RWPE1 (cell line): ENCODE data around the gene SORL1.

Experiments used
- CTCF ChIA-PET: fragments of 350-600 bp; sonication (Branson Sonifier 250); formaldehyde crosslinking; extraction: SDS; loops from one replicate; lab custom pipeline; 2021; lab: Yijun Ruan, JAX
- POLR2A ChIA-PET: fragments of 400-600 bp; formaldehyde crosslinking; extraction: SDS; loops from one replicate; lab custom pipeline; 2020; ENCODE audit warnings: antibody characterized with exemption; ENCODE audit not compliant: low non-redundant PET; lab: Yijun Ruan, JAX
- DNase-seq: peaks from one replicate; pipeline ENCODE4 v3.0.0; 2012; ENCODE audit warnings: low spot score
- H3K27ac ChIP-seq: fragments of 450-650 bp; 2 replicates; pipeline ENCODE4 v1.5.1; 2017
- TF ChIP-seq, protein P1 (sequence below): fragments of 450-650 bp; conservative IDR thresholded peaks from 2 replicates; pipeline ENCODE4 v1.5.1; 2017; ENCODE audit warnings: low read depth, mild to moderate bottlenecking

Gene SORL1

GRCh38 chr11:121524233-121524631 is 72.1 kb downstream of the SORL1 start:
- ChIA-PET CTCF (interaction anchor here (0.5 to 0.6 kb wide), 2 partner anchors 11 to 566 kb away, joined by 4 read pairs; no protein-coding TSS in a partner anchor), POLR2A (no interaction called here)
- TF ChIP-seq, protein P1, sequence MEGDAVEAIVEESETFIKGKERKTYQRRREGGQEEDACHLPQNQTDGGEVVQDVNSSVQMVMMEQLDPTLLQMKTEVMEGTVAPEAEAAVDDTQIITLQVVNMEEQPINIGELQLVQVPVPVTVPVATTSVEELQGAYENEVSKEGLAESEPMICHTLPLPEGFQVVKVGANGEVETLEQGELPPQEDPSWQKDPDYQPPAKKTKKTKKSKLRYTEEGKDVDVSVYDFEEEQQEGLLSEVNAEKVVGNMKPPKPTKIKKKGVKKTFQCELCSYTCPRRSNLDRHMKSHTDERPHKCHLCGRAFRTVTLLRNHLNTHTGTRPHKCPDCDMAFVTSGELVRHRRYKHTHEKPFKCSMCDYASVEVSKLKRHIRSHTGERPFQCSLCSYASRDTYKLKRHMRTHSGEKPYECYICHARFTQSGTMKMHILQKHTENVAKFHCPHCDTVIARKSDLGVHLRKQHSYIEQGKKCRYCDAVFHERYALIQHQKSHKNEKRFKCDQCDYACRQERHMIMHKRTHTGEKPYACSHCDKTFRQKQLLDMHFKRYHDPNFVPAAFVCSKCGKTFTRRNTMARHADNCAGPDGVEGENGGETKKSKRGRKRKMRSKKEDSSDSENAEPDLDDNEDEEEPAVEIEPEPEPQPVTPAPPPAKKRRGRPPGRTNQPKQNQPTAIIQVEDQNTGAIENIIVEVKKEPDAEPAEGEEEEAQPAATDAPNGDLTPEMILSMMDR: no peak
- no peak for DNase-seq
- no peak overlapping the region for H3K27ac ChIP-seq

DNA sequence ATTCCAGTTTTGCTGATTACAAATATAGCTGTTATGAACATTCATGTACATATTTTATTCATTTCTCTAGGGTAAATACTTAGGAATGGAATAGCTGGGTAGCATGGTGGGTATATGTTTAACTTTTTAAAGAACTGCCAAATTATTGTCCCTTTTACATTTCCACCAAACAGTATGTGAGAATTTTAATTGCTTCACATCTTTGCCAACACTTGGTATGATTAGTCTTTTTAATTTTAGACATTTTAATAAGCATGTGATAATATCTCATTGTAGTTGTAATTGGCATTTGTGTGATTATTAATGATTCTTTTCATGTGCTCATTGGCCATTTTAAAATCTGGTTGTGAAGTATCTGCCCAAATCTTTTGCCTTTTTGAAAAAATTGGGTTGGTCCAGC is 73.3 kb downstream of the SORL1 start:
- no peak for DNase-seq
- H3K27ac ChIP-seq: no peak overlapping the region
- TF ChIP-seq, protein P1: no peak
- CTCF ChIA-PET: no interaction called here
- POLR2A ChIA-PET: no interaction called here

DNA sequence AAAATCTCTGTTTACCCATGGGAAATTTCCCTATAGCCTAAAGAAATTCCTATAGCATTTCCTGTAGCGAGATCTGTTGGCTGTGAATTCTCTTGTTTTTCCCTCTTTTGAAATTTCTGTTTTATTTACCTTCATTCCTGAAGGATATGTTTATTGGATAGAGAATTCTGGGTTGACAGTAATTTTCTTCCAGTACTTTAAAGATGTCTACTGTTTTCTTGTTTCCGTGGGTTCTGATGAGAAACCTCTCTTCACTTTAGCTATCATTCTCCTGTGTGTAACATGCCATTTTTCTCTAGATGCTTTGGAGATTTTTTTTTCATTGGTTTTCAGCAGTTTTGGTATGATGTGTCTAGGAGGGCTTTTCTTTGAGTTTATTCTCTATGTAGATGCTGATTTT is 78.1 kb downstream of the SORL1 start:
- no peak overlapping the region for H3K27ac ChIP-seq
- TF ChIP-seq, protein P1: no peak
- ChIA-PET POLR2A (no interaction called here), CTCF (no interaction called here)
- DNase-seq: no peak

DNA sequence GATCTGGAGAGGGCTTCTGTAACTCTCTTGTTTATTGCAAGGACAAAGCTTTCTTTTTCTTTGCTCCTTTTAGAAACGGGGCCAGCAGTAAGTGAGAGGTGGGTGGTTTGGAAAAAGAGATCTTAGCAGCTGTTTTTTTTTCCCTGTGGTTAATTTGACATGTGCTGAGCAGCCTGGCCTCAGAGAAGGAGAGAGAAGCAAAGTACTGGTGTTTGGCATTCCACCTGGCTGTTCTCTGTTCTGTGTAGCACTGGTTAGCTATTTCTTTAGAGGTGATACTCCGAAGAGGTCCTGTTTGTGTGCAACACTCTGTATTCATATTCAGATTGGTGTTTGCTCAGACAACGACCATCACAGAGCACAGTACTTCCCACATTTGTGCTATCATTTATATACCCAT is 81.5 kb downstream of the SORL1 start:
- TF ChIP-seq, protein P1: no peak
- CTCF ChIA-PET: no interaction called here
- no peak overlapping the region for H3K27ac ChIP-seq
- DNase-seq: no peak
- POLR2A ChIA-PET: no interaction called here

DNA sequence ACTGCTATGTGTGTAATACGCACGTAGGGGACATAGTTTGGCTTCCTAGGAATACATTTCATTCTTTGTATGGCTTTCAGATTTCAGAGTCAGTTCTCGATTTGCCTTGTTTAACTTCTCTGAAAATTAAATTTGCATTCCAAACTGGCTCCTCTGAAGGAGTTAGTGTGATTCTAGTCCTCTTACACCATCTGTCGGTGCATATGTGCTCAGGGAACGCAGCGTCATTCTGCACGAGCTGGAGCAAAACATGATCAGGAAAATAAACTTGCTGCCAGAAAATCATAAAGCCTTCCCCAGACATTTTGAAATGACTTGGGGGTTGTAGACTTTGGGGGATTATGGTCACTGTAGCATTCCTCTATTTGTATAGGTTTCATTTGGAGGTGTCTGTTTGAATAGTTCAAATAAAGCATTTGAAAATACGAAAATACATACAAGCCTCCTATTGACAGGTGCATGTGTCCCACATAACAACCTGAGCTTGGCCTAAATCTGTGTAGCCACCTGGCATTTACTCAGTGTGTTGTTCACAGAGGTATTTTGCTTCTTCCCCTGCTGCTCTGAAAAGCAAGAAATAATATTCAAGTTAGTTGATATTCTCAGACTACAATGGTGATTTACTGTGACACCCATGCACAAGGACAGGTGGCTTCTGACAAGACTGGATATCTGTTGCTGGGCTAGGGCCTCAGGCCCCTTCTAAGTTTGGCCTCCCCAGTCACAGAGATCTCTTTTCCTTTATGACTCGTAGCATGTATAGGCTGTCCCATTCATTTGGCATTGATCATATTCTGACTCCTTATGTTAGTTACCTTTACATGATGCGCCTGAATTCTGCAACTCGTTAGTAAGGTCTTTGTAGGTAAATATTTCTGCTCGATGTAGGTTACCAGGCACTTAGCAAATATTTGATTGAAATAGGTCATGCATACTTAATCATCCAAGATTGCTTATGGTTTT is 82.3 kb downstream of the SORL1 start:
- POLR2A ChIA-PET: no interaction called here
- no peak overlapping the region for H3K27ac ChIP-seq
- DNase-seq: no peak
- CTCF ChIA-PET: no interaction called here
- TF ChIP-seq, protein P1: no peak

DNA sequence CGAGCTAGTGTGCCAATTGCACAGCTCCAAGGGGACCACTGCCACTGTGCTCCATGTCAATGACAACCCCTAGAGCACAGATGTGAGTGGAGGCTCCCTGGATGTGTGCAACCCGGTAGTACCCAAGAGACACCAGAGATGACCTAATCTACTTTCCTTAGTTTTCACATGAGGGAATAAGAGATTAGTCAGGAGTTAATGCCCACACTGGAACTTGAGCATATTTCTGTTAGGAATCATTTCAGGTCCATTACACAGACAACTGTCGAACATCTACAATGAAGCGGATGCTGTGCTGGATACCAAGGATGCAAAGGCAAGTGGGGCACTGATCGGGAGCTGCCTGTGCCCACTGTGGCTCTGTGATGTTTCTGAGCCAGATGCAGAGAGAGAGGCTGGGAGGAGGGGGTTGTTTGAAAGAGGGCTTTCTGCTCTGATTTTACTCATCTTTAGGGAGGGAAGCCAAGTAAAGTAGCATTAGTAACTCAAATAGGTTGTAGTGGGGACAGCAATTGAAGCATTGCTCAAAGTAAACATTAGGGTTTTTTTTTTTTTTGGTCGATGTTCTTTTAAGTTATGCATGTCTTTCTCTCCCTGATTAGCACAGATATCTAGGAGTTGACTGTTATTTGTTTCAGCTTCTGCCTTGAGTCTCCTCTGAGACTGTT is 83.1 kb downstream of the SORL1 start:
- ChIA-PET POLR2A (no interaction called here), CTCF (no interaction called here)
- no peak for DNase-seq
- no peak overlapping the region for H3K27ac ChIP-seq
- TF ChIP-seq, protein P1: no peak
